ENCODE results near the gene CCDC74B.
"Not testable (repeated sequence)": the region's sequence is repeated elsewhere in the genome, so short reads cannot be mapped to it uniquely, and the experiment has no call there.

GRCh38 chr2:130102597-130103363, 42.1 kb downstream of the CCDC74B start:
- not testable (repeated sequence) for TF ChIP-seq POLR2A (IDR thresholded peaks at IDR 0.05; ENCODE audit: low read length); GATA1 (IDR thresholded peaks at IDR 0.05; ENCODE audit: low read depth, low read length)

Measured in erythroblast (primary cell).